DOHH2 (cell line): Measurements from ENCODE around the gene LZTR1.

ENCODE experiments used
- EZH2phosphoT487 ChIP-seq: fragments of 200-600 bp; sonication (generic); IDR thresholded peaks from 2 replicates; pipeline ENCODE4 v1.6.1; 2017; ENCODE audit warnings: borderline replicate concordance, mild to moderate bottlenecking, antibody characterized with exemption, low read length, moderate library complexity, mixed read lengths
- TF ChIP-seq, protein P1 (sequence below): fragments of 200-600 bp; sonication (generic); IDR thresholded peaks from one replicate; pipeline ENCODE4 v1.5.1; 2014; ENCODE audit warnings: antibody characterized with exemption, mild to moderate bottlenecking, low read depth, low read length; ENCODE audit not compliant: poor library complexity, severe bottlenecking

DNA sequence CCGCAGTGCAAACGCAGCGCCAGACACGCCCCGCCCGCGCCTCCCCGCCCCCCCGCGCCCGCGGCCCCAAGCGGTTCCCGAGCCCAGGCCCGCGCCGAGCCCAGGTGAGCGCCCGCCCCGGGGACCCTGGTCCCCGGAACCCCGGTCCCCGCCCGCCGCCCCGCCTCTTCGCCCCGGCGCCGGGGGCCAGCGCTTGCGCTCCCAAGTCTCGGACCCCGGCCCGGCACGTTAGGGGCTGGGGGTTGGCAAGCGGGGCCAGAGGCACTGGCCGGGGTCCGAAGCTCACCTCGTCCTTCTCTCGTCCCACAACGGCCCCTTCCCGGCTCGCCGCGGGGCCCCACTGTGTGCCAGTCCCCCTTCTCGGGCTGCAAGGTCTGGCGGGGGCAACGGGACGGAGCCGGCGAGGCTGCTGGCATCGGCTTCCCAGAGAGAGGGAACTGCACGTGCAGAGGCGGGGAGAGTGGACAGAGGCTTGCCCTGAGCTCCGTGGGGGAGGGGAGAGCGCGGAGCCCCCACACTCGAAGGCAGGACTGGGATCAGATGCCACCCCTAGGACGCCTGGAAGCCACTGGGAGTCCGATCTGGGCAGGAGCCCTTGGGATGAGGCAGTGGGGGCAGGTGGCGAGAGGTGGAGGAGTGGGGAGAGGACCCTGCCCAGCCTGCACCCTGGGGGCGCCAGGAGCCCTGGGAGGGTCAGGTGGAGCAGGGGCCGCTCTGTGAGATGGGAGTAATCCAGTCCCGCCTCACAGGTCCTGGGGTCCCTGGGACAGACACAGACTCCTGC, 16.8 kb upstream of the LZTR1 start:
- TF ChIP-seq, protein P1, sequence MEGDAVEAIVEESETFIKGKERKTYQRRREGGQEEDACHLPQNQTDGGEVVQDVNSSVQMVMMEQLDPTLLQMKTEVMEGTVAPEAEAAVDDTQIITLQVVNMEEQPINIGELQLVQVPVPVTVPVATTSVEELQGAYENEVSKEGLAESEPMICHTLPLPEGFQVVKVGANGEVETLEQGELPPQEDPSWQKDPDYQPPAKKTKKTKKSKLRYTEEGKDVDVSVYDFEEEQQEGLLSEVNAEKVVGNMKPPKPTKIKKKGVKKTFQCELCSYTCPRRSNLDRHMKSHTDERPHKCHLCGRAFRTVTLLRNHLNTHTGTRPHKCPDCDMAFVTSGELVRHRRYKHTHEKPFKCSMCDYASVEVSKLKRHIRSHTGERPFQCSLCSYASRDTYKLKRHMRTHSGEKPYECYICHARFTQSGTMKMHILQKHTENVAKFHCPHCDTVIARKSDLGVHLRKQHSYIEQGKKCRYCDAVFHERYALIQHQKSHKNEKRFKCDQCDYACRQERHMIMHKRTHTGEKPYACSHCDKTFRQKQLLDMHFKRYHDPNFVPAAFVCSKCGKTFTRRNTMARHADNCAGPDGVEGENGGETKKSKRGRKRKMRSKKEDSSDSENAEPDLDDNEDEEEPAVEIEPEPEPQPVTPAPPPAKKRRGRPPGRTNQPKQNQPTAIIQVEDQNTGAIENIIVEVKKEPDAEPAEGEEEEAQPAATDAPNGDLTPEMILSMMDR, result no peak
- TF ChIP-seq EZH2phosphoT487, result no peak; the same call in 1 of the 2 replicates
